GOT3 (cell line): ENCODE results near the gene RHPN2.
A peak's percentile ranks its signal among the peaks of the same experiment; 100 is the strongest.

Source experiments
- DNase-seq: peaks from one replicate; lab custom pipeline; 2025; ENCODE audit warnings: mixed read lengths; lab: John Stamatoyannopoulos, UW

The RHPN2 gene

DNA sequence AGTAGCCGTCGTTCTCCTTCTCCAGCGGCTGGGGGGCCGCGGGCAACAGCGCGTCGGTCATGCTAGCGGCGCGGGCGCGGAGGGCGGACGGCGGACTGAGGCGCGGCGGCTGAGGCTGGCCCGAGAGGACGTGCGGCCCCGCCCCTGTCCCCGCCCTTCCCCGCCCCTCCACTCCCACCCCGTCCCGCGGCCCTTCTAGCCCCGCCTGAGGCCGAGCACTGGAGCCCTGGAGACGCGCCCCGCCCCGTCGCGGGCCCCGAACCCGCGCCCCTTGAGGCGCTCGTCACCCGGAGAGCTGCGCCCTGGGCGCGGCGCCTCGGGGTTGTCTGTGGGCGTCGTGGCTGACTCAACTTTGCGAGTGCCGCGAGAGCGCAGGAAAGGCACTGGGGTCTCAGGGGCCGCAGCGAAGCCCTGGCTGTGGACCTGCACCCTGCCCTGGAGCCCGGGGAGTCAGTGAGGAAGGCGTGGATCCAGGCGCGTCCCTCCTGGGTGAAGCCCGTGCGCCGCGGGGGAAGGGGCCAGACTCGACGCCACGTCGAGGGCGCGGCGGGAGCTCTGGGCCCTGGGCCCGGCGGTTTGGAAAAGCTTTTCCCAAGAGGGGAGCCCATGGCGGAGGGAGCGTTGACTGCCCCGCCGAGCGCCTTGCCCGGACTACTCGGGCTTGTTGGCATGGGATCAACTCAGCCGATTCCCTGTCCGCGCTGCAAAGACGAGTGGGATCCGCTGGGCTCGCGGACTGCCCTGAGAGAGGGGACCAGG, at the start of gene RHPN2:
Gene RHPN2, minus strand, starts transcription at position 97 of the 759 bp plus-strand sequence. Its CDS starts 36 bp downstream, at position 61.
- peak; percentile 9 for DNase-seq

DNA sequence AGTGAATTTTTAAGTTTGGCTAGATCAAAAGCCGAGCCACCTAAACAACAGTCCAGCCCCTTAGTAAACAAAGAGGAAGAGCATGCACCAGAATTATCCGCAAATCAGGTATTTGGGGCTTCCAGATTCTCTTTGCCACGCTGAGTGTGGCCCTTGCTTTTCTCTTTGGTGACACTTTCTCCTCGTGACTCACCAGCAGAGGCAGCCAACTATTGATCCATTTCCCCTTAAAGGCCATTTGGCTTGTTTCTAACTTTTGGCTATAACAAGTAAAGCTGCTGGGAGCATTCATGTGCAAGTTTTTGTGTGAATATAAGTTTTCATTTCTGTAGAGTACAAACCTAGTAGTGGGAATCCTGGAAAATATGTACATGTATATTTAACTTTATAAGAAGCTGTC, 49.6 kb upstream of the RHPN2 start:
- DNase-seq, result no peak

DNA sequence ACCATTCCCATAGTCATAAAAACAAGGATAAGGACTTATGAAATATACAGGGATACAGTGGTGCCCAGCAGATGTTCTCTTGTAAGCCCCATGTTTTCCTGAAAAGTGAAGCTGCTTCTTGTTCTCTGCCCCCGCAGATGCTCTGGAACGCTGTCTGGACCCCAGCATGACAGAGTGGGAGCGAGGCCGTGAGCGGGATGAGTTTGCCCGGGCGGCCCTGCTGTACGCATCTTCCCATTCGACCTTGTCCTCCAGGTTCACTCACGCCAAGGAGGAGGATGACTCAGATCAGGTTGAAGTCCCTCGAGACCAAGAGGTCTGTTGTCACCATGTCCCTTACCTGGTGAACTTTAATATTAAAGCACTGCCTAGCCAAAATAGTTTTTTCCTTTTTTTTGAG, 46.9 kb upstream of the RHPN2 start:
- no peak for DNase-seq

DNA sequence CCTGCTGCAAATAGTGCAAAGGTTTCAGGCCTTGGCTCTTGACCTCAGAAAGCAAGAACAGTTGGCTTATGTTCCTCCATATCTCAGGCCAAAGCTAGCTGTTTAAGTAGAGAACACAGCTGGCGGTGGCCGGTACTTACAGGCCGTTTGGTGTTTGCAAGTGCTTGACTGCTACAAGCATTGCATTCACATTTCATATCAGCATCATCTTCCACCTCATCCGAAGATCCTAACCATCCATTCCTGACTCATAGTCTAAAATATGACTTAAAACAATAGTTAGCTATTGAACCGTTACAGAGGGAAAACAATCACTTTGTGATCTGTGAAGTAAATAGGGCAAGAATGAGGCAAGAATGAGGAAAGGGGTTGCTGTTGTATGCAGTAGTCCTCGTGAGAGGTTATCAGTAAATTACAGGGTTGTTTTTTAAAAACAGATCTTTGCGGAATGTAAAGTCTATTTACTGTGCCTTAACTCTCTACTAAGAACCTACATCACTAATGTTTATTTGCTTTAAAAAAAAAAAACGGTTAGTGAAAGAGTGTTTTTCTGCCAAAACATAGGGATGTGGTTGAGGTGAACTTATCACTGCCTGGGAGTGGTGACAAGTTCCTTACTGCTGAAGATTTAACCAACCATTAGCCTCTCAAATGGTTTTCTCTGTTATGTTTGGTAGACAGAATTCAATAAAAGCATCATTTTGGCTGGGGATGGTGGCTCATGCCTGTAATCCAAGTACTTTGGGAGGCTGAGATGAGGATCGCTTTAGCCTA, 45.6 kb upstream of the RHPN2 start:
- DNase-seq, result no peak

DNA sequence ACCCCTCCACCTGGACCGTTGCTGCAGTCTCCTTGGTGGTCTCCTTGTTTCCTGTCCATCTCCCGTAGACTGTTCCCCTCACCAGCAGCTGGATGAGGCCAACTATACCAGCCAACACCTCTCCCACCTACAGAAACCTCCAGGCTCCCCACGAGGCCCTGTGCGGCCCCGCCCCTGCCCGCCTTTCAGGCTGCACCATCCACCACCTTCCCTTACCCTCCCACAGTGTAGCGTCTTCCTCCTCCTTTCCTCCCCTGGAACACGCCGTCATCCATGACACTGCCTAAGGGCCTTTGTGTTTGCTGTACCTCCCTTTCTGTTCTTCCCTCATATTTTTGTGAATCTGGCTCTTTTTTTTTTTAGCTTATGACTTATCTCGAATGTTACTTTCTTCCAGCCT, 43.5 kb upstream of the RHPN2 start:
- no peak for DNase-seq

DNA sequence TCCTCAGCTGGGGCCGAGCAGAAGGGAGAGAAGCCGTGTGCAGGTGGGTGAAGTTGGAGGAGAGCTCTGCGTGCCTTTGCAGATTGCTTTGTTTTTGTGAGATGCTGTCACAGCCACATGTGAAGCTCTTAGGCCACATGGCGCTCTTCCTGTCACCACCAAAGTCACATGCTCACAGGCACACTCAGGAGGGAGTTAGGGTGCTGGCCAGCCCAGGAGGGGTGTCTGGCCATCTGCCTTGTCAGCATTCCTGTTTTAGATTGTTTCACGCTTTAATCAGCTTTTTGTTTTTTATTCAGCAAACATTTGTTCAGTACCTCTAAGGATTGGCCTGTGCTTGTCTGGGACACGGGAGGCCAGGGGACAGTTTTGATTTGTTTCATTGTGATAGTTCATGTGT, 38.2 kb upstream of the RHPN2 start:
- DNase-seq, result no peak

DNA sequence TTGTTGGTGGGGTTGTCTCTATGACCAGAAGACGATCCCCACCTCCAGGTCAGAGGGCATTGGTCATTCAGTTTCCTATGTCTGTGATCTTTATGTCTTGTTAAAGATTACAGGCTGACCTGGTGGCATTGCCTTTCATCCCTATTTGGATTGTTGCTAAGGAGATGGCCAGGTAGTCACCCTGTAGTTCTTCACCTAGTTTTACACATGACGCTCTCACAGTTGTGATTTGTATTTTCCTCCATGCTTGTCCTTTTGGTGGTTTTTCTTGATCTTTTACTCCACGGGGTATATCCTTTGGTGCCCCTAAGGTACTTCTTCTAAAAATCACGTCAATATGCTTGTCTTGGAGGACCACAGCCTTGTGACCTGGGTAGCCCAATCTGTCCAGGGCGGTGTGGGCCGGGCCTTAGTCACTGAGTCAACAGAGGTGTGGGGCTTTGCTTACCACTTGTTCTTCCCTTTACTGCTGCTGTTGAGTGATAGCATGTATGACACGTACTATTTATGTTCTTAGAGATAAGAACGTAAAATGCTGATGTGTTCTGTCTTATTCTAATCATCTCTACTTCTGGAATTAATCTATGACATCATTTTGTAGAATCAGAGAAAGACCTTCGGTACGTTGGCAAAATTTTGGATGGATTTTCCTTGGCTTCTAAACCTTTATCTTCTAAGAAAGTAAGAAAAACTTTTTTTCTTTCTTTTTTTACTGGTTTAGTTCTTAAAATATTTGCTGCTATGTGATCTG, 36.4 kb upstream of the RHPN2 start:
- no peak for DNase-seq

DNA sequence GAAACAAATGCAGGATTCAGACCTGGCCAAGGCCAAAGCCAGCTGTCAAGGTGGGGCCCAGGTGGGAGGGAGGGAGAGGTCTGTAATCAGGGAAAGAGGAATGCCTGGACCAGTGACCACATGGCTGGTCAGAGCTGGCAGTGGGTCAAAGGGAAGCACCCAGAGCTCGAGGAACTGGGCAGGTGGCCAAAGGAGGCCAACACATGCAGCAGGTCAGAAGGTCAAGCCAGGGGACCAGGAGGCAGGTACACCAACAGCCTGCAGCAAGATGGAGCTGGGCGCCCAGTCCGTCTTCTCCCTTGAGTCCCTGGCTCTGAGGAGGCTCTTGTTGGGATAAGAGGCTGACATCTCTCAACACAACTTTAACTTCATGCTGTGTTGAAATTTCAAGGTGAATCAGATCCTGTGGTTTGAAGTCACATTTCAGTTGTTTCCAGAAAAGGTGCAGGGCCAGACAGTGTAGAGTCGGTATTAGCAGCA, 33.4 kb upstream of the RHPN2 start:
- DNase-seq, result no peak

DNA sequence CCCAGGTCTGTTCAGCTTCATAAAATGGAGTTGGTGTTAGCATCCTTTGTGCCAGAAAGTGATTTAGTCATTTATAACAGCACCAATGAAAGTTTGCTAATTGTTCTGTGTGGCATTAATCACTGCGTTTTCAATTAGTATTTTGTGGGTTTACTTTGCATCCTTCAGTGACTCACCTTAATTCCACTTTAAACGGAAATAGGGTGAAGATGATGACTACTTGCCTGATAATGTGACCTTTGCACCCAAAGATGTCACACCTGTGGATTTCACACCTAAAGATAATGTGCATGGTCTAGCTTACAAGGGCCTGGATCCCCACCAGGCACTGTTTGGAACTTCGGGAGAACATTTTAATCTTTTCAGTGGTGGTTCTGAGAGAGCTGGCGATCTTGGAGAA, 31.3 kb upstream of the RHPN2 start:
- DNase-seq, result no peak

DNA sequence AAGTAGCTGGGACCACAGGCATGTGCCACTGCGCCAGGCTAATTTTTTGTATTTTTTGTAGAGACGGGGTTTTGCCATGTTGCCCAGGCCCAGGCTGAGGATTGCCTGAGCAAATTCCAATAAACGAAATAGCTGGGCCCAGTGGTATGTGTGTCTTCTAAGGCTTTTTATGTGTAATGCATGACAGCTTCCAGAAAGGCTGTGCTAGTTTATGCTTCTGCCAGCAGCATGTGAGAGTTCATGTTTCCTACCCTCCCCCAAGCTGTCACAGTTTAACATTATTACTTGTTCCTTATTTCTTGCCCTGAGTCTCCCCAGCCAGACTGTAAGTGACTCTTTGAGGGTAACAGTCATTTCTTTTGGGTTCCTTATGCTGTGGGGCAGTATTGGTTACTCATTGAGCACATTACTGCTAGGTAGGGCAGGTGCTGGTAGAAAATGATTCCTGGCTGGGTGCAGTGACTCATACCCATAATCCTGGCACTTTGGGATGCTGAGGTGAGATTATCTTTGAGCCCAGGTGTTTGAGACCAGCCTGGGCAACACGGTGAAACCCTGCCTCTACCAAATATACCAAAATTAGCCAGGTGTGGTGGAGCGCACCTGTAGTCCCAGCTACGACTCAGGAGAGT, 29.9 kb upstream of the RHPN2 start:
- no peak for DNase-seq

DNA sequence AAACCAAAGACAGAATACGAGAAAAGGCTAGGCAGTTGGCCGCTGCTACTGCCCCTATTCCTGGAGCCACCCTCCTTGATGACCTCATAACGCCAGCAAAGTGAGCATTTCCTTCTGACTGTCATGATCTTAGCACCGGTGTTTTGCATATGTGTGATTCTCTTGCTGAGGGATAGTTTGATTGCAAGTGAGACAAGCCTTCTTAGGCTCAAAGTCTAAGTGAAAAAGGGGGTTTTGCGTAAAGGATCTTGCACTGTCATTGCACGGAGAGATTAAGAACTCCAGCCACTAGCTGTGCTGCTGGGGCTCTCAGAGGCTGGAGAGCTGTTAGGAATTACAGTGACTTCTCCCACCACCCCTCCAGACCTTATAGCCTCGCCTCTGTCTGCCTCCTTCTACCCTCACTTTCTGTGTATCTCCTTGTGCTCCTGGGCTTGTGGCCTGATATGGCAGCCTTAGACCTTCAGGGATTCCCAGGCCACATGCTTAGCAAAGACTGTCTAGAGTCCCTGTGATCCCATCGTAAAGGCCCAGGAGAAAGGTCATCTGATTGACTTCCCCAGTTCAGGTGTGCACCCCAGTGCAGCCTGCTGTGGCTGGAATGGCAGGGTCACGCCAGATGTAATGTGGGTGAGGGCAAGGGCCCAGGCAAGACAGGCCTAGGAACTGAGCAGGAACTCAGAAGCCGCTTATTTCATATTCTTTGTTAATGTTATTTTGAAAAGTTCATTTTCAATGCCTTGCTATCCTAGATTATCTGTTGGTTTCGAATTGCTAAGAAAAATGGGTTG, 28.9 kb upstream of the RHPN2 start:
- no peak for DNase-seq

DNA sequence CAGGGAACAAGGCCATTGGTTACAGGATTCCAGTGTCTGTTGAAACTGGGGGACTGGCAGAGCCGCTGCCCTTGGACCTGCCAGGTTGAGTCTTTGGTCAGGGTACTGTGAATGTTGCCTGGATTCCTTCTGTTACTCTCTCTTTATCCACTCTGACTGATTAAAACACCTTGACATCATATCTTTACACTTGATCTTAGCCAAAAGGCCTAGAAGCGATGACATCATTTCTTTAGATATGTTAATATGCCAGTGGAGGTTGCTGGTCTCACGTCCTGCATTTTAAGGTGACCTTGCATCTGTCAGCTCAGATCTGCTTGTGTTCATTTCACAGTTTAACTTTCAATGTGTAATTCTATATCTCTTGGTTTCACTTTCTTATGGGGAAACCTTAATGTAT, 25.5 kb upstream of the RHPN2 start:
- no peak for DNase-seq

DNA sequence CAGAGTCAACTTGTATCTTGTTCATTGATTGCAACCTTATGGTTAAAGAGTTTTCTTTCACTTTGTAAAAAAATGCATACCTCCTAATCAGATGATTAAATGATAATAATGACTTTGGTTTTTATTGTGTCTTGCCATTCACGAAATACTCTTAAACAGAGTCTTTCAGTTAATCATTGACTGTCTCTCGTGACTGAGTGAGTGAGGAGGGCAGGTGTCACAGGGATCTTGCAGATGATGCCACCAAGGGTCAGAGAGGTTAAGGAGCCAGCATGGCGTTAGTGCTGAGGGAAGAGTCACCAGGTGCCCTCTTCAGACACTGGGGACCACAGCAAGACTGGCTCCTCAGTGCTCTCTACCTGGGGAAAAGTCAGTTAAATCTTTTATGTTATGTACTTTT, 24.3 kb upstream of the RHPN2 start:
- no peak for DNase-seq

DNA sequence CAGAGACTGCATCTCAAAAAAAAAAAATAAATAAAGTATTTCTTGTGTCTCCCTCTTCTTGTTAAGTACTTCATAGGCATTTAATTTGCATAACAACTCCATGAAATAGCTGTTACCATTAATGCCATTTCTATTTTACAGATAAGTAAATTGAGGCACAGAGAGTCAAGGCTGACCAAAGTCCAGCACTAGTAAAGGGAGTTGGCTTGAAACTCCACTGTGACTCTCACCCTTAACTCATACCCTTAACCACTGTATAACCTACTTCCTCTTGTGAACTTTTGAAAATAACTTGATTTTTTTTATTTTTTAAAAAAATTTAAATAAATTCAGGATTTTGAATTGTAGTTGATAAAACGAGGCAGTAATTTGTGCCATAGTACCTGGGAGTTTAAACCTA, 22.3 kb upstream of the RHPN2 start:
- no peak for DNase-seq

DNA sequence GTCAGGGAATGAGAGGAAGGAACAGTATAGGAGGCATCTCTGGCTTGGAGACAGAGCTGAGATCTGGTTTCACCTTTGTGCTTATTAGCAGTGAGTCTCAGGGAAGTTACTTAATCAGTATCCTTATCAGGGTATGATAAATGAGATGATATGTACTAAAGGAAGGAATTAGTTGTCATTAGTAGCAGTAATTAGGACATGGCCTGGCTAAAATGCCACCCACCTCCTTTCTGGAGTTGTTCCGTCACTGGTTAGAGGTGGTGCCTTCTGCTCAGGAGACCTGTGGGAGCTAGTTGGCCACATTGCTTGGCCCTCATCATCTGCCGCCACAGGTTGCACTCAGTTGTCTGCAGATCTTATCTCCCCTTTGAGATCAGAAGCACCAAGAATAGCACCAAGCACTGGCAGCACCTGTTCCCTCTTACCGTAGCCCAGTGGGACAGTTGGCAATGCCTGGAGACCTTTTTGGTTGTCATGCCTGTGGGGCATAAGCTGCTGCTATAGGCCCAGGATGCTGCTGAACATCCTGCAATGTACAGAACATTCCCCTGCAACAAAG, 21.0 kb upstream of the RHPN2 start:
- DNase-seq, result no peak

DNA sequence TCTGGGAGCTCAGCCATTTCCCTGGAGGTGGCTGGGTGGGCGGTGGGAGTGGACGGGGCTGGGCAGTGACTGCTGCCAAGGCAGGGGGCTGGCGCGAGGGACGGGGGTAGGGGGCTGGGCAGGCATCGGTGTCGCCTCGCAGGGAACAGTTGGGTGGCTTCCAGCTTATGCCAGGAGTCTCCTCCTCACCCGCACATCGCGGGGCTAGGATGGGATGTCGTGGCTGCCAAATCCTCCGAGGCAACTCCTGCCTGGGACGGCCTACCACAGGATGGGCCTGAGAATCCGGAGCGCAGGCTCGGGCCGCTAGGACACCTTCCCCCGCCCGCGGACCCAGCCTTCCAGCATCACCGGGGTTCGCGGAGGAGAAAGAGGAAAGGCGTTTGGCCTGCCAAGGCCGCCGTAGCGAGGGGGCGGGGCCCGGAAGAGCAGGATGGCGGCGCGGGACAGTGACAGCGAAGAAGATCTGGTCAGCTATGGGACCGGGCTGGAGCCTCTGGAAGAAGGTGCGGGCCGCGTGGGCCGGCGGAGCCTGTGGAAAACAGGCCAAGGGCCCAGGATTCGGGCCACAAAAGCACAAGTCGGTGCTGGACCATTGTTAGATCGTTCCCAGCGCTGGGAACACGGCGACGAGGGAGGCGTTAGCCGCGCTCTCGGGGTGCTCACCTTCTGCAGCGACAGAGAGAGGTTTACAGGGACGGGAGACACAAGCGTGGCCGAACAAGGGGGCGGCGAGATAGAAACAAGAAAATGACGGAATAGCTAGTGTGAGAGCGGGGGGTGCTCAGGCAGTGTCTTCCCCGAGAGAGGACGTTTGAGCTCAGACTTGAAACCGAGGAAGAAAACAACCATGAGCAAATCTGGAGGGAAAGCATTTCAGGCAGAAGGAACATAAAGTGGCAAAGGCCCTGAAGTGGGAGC, 16.3 kb upstream of the RHPN2 start, which contains the start of gene GPATCH1:
Gene GPATCH1, plus strand, starts transcription at position 421 of the 921 bp plus-strand sequence. Its CDS starts 13 bp downstream, at position 434.
- DNase-seq, result peak; percentile 70

DNA sequence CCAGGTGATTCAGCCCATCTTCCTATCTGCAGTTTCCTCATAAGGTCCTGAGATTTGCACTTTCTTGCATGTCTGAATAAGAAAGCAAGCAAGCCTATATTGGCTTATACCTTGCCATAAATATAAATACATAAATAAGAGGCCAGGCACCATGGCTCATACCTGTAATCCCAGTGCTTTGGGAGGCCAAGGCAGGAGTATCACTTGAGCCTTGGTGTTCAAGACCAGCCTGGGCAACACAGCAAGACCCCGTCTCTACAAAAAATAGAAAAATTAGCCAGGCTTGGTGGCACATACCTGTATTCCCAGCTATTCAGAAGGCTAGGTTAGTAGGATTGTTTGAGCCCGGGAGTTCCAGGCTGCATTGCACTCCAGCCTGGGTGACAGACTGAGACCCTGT, 10.8 kb upstream of the RHPN2 start:
- DNase-seq, result no peak

DNA sequence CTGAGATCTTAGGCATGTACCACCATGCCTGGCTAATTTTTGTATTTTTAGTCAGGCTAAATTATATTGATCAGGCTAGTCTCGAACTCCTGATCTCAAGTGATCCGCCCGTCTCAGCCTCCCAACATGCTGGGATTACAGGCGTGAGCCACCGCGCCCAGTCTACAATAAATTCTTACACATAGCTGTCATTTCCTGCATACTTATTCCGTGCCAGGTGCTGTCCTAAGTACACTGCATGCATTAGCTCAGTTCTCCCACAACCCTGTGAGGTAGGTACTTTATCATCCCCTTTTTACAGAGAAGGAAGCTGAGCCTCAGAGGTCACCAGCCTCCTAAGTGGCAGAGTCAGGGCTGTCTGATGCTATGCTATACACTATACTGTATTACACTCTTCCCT, 7.2 kb upstream of the RHPN2 start:
- no peak for DNase-seq

DNA sequence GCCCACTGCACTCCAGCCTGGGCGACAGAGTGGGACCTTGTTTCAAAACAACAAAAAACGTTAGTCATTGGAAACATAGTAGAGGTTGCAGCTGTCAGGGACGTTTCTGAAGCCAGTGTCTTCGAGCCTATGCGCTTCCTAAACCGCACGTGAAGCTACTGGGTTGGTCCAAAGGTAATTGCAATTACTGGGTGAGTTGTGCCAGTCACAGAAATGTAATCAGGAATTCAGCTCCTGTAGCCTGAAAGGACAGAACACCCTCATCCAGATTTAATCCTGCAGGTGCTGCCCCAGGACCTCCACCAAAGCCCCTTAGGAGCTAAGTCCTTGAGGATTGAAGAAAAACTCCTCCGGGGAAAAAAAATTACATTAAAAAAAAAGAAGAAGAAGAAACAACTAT, 2.4 kb upstream of the RHPN2 start:
- DNase-seq, result no peak

DNA sequence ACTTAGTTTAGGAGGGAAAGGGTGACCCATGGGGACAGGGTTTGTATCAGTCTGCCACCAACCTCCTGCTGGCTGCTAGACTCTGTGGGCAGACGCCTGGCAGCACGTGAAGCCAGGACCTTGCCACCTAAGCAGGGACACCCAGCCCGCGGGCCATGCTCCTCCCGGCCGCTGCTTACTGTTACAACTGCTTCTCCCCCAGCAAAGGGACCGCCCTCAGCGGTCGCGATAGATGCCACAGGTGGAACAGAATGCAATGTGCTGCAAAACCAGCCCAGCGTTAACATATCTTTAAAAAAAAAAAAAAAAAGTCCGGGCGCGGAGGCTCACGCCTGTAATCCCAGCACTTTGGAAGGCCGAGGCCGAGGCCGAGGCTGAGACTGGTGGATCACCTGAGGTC, 1.9 kb upstream of the RHPN2 start:
- no peak for DNase-seq
